ENCODE results near the gene RRP9. TPM values are rescaled to one million over a fixed set of nuclear protein-coding genes. Genes with fewer than 3 reads are reported as not detected.
A peak's percentile ranks its signal among the peaks of the same experiment; 100 is the strongest.

Gene RRP9
- total RNA-seq, 1 donor from 2014 or later = 12.5 TPM

GRCh38 chr3:51967384-51968169 lies 25.9 kb upstream of the RRP9 start, which contains the start of gene PCBP4:
TSS of gene PCBP4 (minus strand) at chr3:51967454. CDS start at chr3:51961240, 6,214 bp downstream.
- intact Hi-C loops (cut with DNase I) = no loop called here
- peaks cover 33% of the 10 kb centered on the region for H3K4me1 ChIP-seq
- H3K36me3 ChIP-seq = no peaks in the 10 kb centered on the region
- peak within 1 kb of the TSS; percentile 73 to 98 for H3K4me3 ChIP-seq
- peak in 1 of 2 donors; percentile 78 for TF ChIP-seq POLR2A (IDR thresholded peaks at IDR 0.05)
- peak in 1 of 2 donors; percentile 39 for TF ChIP-seq POLR2AphosphoS5 (IDR thresholded peaks at IDR 0.05; ENCODE audit: insufficient read depth in 1 of 2, low read depth in 1 of 2)
- TF ChIP-seq CTCF (IDR thresholded peaks at IDR 0.05) = no peak
- no peak for DNase-seq (ENCODE audit: extremely low spot score in 2 of 2)
- peak within 1 kb of the TSS; percentile 82 for H3K27ac ChIP-seq
- no peaks in the 10 kb centered on the region for H3K27me3 ChIP-seq
- H3K9me3 ChIP-seq = no peaks in the 10 kb centered on the region

DNA sequence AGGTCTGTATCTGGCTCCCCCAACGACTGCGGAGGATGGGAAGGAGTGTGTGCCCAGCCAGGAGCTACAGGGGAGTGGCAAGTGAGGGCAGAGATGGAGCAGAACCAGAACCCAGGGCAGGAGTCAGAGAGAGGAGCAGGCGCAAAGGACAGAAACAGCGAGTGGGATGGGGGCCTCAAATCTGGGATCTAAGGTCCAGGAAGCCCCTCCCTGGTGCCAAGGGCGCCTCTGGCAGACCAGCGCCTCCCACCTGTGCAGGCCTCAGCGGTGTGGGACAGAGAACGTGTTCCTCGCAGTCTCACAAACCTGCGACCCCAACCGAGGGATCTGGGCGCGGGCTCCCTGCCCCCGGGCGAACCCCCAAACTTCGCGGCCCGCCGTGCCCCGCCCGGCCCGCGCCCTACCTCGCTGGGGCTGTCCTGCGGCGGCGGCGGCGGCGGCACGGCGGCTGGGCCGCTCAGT lies 25.2 kb upstream of the RRP9 start:
- intact Hi-C loops (cut with DNase I) = no loop called here
- Histone ChIP-seq H3K27ac (peak overlapping the region; percentile 82), H3K9me3 (no peaks in the 10 kb centered on the region), H3K4me3 (peak overlapping the region; percentile 73 to 98), H3K4me1 (peaks cover 33% of the 10 kb centered on the region), H3K27me3 (no peaks in the 10 kb centered on the region), H3K36me3 (no peaks in the 10 kb centered on the region)
- no peak for DNase-seq (ENCODE audit: extremely low spot score in 2 of 2)
- TF ChIP-seq POLR2AphosphoS5 (IDR thresholded peaks at IDR 0.05; ENCODE audit: insufficient read depth in 1 of 2, low read depth in 1 of 2) = no peak
- peak in 1 of 2 donors; percentile 20 for TF ChIP-seq POLR2A (IDR thresholded peaks at IDR 0.05)
- no peak for TF ChIP-seq CTCF (IDR thresholded peaks at IDR 0.05)

DNA sequence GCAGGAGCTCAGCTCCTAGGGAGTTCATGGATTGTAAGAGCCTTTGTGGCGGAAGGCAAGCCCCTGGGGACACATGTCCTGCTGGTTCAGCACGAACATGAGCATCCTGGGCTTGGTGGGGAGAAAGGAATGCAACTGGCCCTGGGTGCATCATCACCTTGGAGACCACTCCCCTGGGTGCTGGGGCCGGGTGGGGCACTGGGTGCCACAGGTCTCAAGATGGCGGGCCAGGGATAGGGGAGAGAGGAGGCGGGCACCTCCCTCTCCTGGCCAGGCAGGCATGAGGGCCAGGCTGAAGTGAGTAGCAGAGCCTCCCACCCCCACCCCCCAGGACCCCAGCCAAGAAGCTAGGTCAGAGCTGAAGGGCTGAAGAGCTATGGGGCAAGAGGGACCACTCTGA lies 24.8 kb upstream of the RRP9 start:
- Histone ChIP-seq H3K4me3 (peak overlapping the region; percentile 73 to 98), H3K27ac (peak overlapping the region; percentile 82), H3K36me3 (no peaks in the 10 kb centered on the region), H3K27me3 (no peaks in the 10 kb centered on the region), H3K4me1 (peaks cover 33% of the 10 kb centered on the region), H3K9me3 (no peaks in the 10 kb centered on the region)
- TF ChIP-seq POLR2A (IDR thresholded peaks at IDR 0.05) (no peak), POLR2AphosphoS5 (IDR thresholded peaks at IDR 0.05; ENCODE audit: insufficient read depth in 1 of 2, low read depth in 1 of 2) (no peak), CTCF (IDR thresholded peaks at IDR 0.05) (no peak)
- DNase-seq (ENCODE audit: extremely low spot score in 2 of 2) = no peak
- intact Hi-C loops (cut with DNase I) = no loop called here

GRCh38 chr3:51966016-51966415 lies 24.3 kb upstream of the RRP9 start:
- Histone ChIP-seq H3K27me3 (no peaks in the 10 kb centered on the region), H3K9me3 (no peaks in the 10 kb centered on the region), H3K36me3 (no peaks in the 10 kb centered on the region), H3K4me1 (peaks cover 33% of the 10 kb centered on the region), H3K4me3 (peak overlapping the region; percentile 73 to 98), H3K27ac (peak overlapping the region; percentile 82)
- TF ChIP-seq CTCF (IDR thresholded peaks at IDR 0.05) (no peak), POLR2AphosphoS5 (IDR thresholded peaks at IDR 0.05; ENCODE audit: insufficient read depth in 1 of 2, low read depth in 1 of 2) (no peak), POLR2A (IDR thresholded peaks at IDR 0.05) (no peak)
- intact Hi-C loops (cut with DNase I) = no loop called here
- DNase-seq (ENCODE audit: extremely low spot score in 2 of 2) = no peak

GRCh38 chr3:51964521-51964920 lies 22.8 kb upstream of the RRP9 start:
- no peak for DNase-seq (ENCODE audit: extremely low spot score in 2 of 2)
- Histone ChIP-seq H3K36me3 (no peaks in the 10 kb centered on the region), H3K27me3 (no peaks in the 10 kb centered on the region), H3K9me3 (no peaks in the 10 kb centered on the region), H3K27ac (no peak overlapping the region), H3K4me3 (no peak overlapping the region), H3K4me1 (peaks cover 33% of the 10 kb centered on the region)
- intact Hi-C loops (cut with DNase I) = no loop called here
- TF ChIP-seq POLR2A (IDR thresholded peaks at IDR 0.05) (no peak), CTCF (IDR thresholded peaks at IDR 0.05) (no peak), POLR2AphosphoS5 (IDR thresholded peaks at IDR 0.05; ENCODE audit: insufficient read depth in 1 of 2, low read depth in 1 of 2) (no peak)
